BE2C (cell line): ENCODE results near the gene MALRD1.

Source experiments
- DNase-seq: peaks from one replicate; pipeline ENCODE4 v3.0.0-alpha.2; 2020
- H3K27me3 ChIP-seq: fragments of 250-450 bp; sonication (Bioruptor Pico); 2 replicates; pipeline ENCODE4 v1.5.1; 2020; ENCODE audit warnings: mild to moderate bottlenecking
- H3K36me3 ChIP-seq: fragments of 250-450 bp; sonication (Bioruptor Pico); 2 replicates; pipeline ENCODE4 v1.5.1; 2020; ENCODE audit warnings: mild to moderate bottlenecking
- H3K4me1 ChIP-seq: fragments of 250-450 bp; sonication (Bioruptor Pico); 2 replicates; pipeline ENCODE4 v1.5.1; 2020
- H3K4me3 ChIP-seq: 2 replicates; pipeline ENCODE4 v1.5.1; 2011; ENCODE audit warnings: low read depth, low read length
- H3K9me3 ChIP-seq: fragments of 250-450 bp; sonication (Bioruptor Pico); 2 replicates; pipeline ENCODE4 v1.5.1; 2020
- TF ChIP-seq, protein P1 (sequence below): IDR thresholded peaks from 2 replicates; pipeline ENCODE4 v1.5.1; 2012; ENCODE audit warnings: mild to moderate bottlenecking, low read depth, low read length

Gene MALRD1

DNA sequence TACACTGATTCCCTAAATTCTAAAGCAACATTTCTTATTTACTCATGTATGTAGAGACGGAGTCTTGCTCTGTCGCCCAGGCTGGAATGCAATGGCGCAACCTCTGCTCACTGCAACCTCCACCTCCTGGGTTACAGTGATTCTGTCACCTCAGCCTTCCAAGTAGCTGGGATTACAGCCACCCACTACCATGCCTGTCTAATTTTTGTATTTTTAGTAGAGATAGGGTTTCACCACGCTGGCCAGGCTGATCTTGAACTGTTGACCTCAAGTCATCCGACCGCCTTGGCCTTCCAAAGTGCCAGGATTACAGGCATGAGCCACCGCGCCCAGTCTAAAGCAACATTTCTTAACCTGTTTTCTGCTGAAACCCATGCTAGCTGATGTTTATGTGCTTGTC is 540.0 kb downstream of the MALRD1 start:
- H3K36me3 ChIP-seq = no peaks in the 10 kb centered on the region
- no peaks in the 10 kb centered on the region for H3K4me1 ChIP-seq
- TF ChIP-seq, protein P1, sequence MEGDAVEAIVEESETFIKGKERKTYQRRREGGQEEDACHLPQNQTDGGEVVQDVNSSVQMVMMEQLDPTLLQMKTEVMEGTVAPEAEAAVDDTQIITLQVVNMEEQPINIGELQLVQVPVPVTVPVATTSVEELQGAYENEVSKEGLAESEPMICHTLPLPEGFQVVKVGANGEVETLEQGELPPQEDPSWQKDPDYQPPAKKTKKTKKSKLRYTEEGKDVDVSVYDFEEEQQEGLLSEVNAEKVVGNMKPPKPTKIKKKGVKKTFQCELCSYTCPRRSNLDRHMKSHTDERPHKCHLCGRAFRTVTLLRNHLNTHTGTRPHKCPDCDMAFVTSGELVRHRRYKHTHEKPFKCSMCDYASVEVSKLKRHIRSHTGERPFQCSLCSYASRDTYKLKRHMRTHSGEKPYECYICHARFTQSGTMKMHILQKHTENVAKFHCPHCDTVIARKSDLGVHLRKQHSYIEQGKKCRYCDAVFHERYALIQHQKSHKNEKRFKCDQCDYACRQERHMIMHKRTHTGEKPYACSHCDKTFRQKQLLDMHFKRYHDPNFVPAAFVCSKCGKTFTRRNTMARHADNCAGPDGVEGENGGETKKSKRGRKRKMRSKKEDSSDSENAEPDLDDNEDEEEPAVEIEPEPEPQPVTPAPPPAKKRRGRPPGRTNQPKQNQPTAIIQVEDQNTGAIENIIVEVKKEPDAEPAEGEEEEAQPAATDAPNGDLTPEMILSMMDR = no peak
- H3K9me3 ChIP-seq = no peaks in the 10 kb centered on the region
- H3K4me3 ChIP-seq = no peak overlapping the region
- no peak for DNase-seq
- H3K27me3 ChIP-seq = no peaks in the 10 kb centered on the region

DNA sequence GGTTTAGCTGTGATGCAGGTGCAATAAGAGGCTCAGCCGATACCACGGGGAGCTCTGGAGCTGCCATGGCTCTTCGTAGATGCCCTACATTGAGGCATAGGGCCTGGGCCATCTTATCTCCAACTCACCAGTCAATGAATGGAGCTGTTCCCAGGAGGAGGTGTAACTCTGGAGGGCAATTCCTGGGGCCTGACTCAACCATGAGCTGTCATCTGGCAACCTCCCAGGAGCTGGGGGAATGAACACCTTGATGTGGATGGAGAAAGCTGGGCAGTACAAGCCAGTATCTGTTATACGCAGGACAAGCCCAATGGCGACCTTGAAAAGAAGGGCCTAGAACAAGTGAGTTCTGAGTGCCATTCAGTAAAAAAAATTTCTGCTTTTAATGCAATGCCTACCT is 543.7 kb downstream of the MALRD1 start:
- TF ChIP-seq, protein P1 = no peak
- Histone ChIP-seq H3K4me1 (no peaks in the 10 kb centered on the region), H3K4me3 (no peak overlapping the region), H3K27me3 (no peaks in the 10 kb centered on the region), H3K36me3 (no peaks in the 10 kb centered on the region), H3K9me3 (no peaks in the 10 kb centered on the region)
- DNase-seq = no peak

DNA sequence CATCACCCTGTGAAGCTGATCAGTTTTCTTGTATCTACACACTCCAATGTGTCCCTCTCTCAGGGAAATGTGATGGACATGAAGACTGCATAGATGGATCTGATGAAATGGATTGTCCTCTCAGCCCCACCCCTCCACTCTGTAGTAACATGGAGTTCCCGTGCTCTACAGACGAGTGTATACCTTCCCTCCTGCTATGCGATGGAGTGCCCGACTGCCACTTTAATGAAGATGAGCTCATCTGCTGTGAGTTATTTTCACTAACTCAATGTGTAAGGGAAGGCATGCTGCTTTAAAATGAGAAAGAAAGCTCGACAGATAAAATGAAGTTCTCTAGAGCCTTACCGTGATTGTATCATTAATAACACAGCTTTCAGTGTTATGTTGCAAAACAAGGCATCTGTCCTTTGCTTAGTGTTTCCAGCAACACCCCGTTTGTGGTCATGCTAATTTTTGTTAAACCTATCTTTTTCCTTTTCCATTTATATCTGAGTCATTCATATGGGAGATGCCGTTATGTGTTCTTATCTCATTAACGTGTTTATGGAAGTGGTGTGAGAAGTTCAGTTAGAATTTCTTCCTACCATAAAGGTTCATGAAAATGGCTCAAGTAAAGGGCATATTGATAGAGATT is 546.7 kb downstream of the MALRD1 start:
- H3K27me3 ChIP-seq = no peaks in the 10 kb centered on the region
- H3K9me3 ChIP-seq = no peaks in the 10 kb centered on the region
- H3K36me3 ChIP-seq = no peaks in the 10 kb centered on the region
- no peaks in the 10 kb centered on the region for H3K4me1 ChIP-seq
- H3K4me3 ChIP-seq = no peak overlapping the region
- TF ChIP-seq, protein P1 = no peak
- DNase-seq = no peak

DNA sequence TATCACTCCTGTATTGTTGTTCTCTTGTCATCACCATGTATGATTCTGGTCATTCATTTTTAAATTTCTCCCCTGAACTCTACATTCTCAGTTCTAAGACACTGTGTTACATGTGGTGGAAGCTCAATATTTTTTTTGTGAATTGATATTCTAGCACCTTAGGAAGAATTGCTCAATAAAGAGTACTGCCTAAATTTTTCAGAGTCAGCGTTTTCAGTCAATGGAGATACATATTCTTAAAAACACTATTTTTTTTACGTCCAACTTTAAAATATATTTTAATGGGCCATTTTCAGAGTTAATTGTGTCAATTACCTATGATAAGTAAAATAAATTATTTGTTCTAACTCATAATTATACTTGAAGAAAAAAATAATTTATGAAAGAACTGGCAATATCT is 557.2 kb downstream of the MALRD1 start:
- TF ChIP-seq, protein P1 = no peak
- Histone ChIP-seq H3K27me3 (no peaks in the 10 kb centered on the region), H3K9me3 (no peaks in the 10 kb centered on the region), H3K36me3 (no peaks in the 10 kb centered on the region), H3K4me1 (no peaks in the 10 kb centered on the region), H3K4me3 (no peak overlapping the region)
- DNase-seq = no peak

DNA sequence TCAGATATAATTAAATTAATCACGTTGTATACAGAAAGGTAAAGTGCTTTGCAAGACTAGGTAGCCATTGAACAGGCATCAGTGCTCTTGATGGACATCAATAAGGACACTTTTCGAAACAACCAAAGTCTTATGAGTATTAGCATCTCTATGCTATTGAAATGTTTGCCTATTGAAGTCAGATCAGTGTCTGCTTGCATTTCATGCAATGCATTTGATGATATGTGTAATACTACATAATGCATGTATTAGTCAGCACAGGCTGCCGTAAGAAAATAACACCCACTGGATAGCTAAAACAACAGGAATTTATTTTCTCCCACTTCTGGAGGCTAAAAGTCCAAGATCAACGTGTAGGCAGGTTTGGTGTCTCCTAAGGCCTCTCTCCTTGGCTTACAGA is 558.4 kb downstream of the MALRD1 start:
- H3K4me3 ChIP-seq = no peak overlapping the region
- no peaks in the 10 kb centered on the region for H3K4me1 ChIP-seq
- H3K9me3 ChIP-seq = no peaks in the 10 kb centered on the region
- DNase-seq = no peak
- no peaks in the 10 kb centered on the region for H3K27me3 ChIP-seq
- TF ChIP-seq, protein P1 = no peak
- no peaks in the 10 kb centered on the region for H3K36me3 ChIP-seq

DNA sequence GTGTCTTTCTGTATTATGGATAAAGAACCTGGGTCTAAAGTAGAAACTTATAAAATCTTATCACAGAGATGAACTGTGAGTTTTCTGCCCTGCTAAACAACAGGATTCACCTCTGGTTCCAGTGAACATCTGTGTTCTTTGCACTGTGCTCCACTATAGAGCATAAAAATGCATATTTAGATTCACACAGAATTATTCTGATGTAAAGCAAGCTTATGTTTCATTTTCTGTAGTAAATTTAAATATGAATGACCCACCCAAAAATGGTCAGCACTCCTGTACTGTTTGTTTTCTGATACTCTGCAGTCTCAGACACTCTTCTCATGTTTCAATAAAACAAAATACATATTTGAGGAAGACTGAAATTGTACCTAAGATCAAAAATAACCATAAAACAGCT is 563.2 kb downstream of the MALRD1 start:
- DNase-seq = no peak

More for the DNA sequence above, 563.2 kb downstream of the MALRD1 start:
- H3K4me3 ChIP-seq = no peak overlapping the region
- no peaks in the 10 kb centered on the region for H3K9me3 ChIP-seq
- no peaks in the 10 kb centered on the region for H3K27me3 ChIP-seq
- no peaks in the 10 kb centered on the region for H3K36me3 ChIP-seq
- TF ChIP-seq, protein P1 = no peak
- no peaks in the 10 kb centered on the region for H3K4me1 ChIP-seq
